Transverse colon (tissue), 4 donors: ENCODE data around the gene FAM216B. TPM values are rescaled to one million over a fixed set of nuclear protein-coding genes. Genes with fewer than 3 reads are reported as not detected.

Experiments used
- DNase-seq: peaks from one replicate; pipeline ENCODE4 v3.0.0-alpha.2; 2019
- H3K27ac ChIP-seq, 4 donors: fragments of 200-600 bp; sonication (generic); 2 replicates each; pipeline ENCODE4 v1.5.1; 2016 to 2018; ENCODE audit warnings: inconsistent platforms in 4 of 4
- H3K27me3 ChIP-seq: fragments of 200-600 bp; sonication (generic); 2 replicates; pipeline ENCODE4 v1.5.1; 2017; ENCODE audit warnings: inconsistent platforms
- H3K36me3 ChIP-seq, 4 donors: fragments of 200-600 bp; sonication (generic); 2 replicates each; pipeline ENCODE4 v1.5.1; 2017 to 2019; ENCODE audit warnings: inconsistent platforms in 4 of 4
- H3K4me1 ChIP-seq, 4 donors: fragments of 200-600 bp; sonication (generic); 2 replicates each; pipeline ENCODE4 v1.5.1; 2017 to 2020; ENCODE audit warnings: inconsistent platforms in 4 of 4
- H3K4me3 ChIP-seq, 4 donors: fragments of 200-600 bp; sonication (generic); 1 replicate in 1 of 4; 2 replicates in 3 of 4; pipeline versions ENCODE4 v1.5.1 to v1.6.1; 2017 to 2019; ENCODE audit warnings: inconsistent platforms in 4 of 4
- H3K9me3 ChIP-seq, 2 donors: fragments of 200-600 bp; sonication (generic); 2 replicates each; pipeline ENCODE4 v1.5.1; 2017 to 2019; ENCODE audit warnings: inconsistent platforms in 2 of 2
- EP300 ChIP-seq: sonication (generic); formaldehyde crosslinking; IDR thresholded peaks from one replicate; pipeline ENCODE4 v1.6.1; 2017; ENCODE audit warnings: antibody characterized with exemption, low read depth
- POLR2A ChIP-seq: fragments of 450-650 bp; IDR thresholded peaks from one replicate; pipeline ENCODE4 v1.6.1; 2016; ENCODE audit warnings: antibody characterized with exemption, mild to moderate bottlenecking, moderate library complexity
- POLR2AphosphoS5 ChIP-seq, 3 donors: sonication (generic); formaldehyde crosslinking; IDR thresholded peaks; one replicate each; pipeline ENCODE4 v1.6.1; 2016; ENCODE audit warnings: antibody characterized with exemption in 3 of 3
- WGBS, 2 donors: methylation state at CpG; one replicate each; pipeline ENCODE4 v1.1.5; 2018; ENCODE audit warnings: low coverage in 1 of 2; 5-methylcytosine and 5-hydroxymethylcytosine counted together
- in situ Hi-C, 4 donors: fragments of 200-750 bp; cut with MboI; loops; one replicate each; pipeline versions ENCODE4 v1.15.0 to v1.15.1; 2017; ENCODE audit warnings: low sequenced_read_pairs in 3 of 4, low pct_ligation_motif_present in 1 of 4, low pct_unique_long_range_greater_than_20kb in 1 of 4
- intact Hi-C: fragments of 100-400 bp; cut with DNase I; formaldehyde crosslinking; loops from one replicate; pipeline ENCODE4 v1.15.1; 2023; ENCODE audit warnings: low total_unique reads
- total RNA-seq, 4 donors: library from RNA; depleted of rRNA; stranded (reverse); fragments of >200 nt; gene quantifications; one replicate each; pipeline ENCODE4 v1.1.0, GENCODE V29; 2016
- TF ChIP-seq, protein P1 (sequence below), 5 experiments: fragments of 200-600 bp in 3 of 5; fragments of 450-650 bp in 2 of 5; sonication (generic) in 3 of 5; IDR thresholded peaks; 1 replicate in 2 of 5; 2 replicates in 3 of 5; pipeline ENCODE4 v1.5.1; 2016 to 2017; ENCODE audit warnings: antibody characterized with exemption in 5 of 5, inconsistent platforms in 3 of 5, mild to moderate bottlenecking in 2 of 5, moderate library complexity in 1 of 5

The FAM216B gene
- total RNA-seq, 4 donors from 2014 or later: not detected

DNA sequence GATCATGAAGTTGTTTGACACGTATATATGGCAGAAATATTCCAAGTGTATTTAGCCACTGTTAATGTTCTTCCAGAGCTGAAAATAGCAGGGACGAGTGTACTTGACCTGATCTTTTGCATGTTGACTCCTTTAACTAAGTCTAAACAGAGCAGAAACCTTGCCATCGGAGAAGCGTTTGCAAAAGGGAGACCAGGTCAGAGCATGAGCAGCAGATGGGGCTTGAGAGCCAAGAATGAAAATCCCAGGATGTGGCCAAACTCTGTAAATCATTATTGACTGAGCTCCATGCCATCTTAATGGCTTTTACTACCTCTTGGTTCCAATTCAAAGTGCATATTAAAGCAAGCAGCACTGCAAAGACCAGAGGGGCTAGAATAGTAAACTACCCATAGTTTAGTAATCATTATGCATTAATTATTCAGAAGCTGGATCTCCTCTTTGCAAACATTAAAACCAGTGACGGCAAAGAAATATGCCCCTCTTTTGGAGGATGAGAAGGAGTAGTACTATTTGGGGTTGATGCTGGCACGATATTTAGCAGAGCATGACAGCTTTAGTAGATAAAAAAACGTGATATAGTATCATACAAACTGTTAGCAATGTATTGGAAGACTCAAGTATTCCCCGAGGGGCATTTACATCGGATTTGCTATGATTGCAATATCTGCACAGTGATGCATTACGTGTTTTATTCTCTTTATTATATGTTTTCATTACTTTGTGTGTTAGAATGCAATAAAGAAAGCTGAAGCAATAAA lies 55.7 kb downstream of the FAM216B start:
- intact Hi-C loops (no loop called here), in situ Hi-C loops (no loop called here)
- Histone ChIP-seq H3K4me1 (peaks cover 0 to 8% (median 0%) of the 10 kb centered on the region in 4 donors), H3K27ac (no peak overlapping the region), H3K4me3 (no peak overlapping the region), H3K9me3 (no peaks in the 10 kb centered on the region), H3K36me3 (no peaks in the 10 kb centered on the region), H3K27me3 (no peaks in the 10 kb centered on the region)
- peak; percentile 12 for DNase-seq
- TF ChIP-seq POLR2AphosphoS5 (IDR thresholded peaks at IDR 0.05) (no peak), EP300 (no peak), POLR2A (no peak)
- TF ChIP-seq, protein P1, sequence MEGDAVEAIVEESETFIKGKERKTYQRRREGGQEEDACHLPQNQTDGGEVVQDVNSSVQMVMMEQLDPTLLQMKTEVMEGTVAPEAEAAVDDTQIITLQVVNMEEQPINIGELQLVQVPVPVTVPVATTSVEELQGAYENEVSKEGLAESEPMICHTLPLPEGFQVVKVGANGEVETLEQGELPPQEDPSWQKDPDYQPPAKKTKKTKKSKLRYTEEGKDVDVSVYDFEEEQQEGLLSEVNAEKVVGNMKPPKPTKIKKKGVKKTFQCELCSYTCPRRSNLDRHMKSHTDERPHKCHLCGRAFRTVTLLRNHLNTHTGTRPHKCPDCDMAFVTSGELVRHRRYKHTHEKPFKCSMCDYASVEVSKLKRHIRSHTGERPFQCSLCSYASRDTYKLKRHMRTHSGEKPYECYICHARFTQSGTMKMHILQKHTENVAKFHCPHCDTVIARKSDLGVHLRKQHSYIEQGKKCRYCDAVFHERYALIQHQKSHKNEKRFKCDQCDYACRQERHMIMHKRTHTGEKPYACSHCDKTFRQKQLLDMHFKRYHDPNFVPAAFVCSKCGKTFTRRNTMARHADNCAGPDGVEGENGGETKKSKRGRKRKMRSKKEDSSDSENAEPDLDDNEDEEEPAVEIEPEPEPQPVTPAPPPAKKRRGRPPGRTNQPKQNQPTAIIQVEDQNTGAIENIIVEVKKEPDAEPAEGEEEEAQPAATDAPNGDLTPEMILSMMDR (IDR thresholded peaks at IDR 0.05): peak in 2 of 5 experiments; percentile 4 to 21
- WGBS, 2 donors: 33 to 46% methylated on average over 6 to 10 of the region's 10 CpGs

Other genes starting within 250 kb of the FAM216B start
- under 1 TPM in 1 of 4 donors, not detected in 3; 0.79 TPM for gene TNFSF11, start 207.4 kb upstream of the FAM216B start, total RNA-seq
- 100 to 1,000 TPM in 1 of 4 donors, 10 to 100 TPM in 3; 13.1 to 145 (median 18.7) TPM for gene EPSTI1, start 210.7 kb downstream of the FAM216B start, total RNA-seq
- gene DNAJC15, start 242.0 kb downstream of the FAM216B start, total RNA-seq: 10 to 100 TPM; 10.5 to 18.3 (median 11.4) TPM